Activated CD8-positive, alpha-beta memory T cell treated with anti-CD3 and anti-CD28 coated beads, Interleukin-2, amount 50 U/mL, for 1 hour (primary cell): Measurements from ENCODE around the gene ATCAY.
"Not testable (repeated sequence)": the region's sequence is repeated elsewhere in the genome, so short reads cannot be mapped to it uniquely, and the experiment has no call there.

Experiments used
- DNase-seq: peaks from one replicate; pipeline ENCODE4 v3.0.0-alpha.2; 2020; ENCODE audit errors: extremely low read depth

The ATCAY gene

GRCh38 chr19:3902317-3902973 lies 22.0 kb downstream of the ATCAY start:
- no peak for DNase-seq

GRCh38 chr19:3904233-3904632 lies 23.7 kb downstream of the ATCAY start:
- no peak for DNase-seq

- no peak for DNase-seq
Measured at GRCh38 chr19:3907626-3908265, 27.3 kb downstream of the ATCAY start.

GRCh38 chr19:3908266-3909054 lies 28.0 kb downstream of the ATCAY start:
- no peak for DNase-seq

GRCh38 chr19:3910105-3910504 lies 29.6 kb downstream of the ATCAY start:
- DNase-seq = no peak

GRCh38 chr19:3914199-3914598 lies 33.7 kb downstream of the ATCAY start:
- DNase-seq = no peak

GRCh38 chr19:3916033-3916432 lies 35.5 kb downstream of the ATCAY start:
- DNase-seq = no peak

GRCh38 chr19:3919793-3920192 lies 39.3 kb downstream of the ATCAY start:
- no peak for DNase-seq

GRCh38 chr19:3923096-3923758 lies 42.7 kb downstream of the ATCAY start:
- DNase-seq = no peak

- no peak for DNase-seq
Measured at GRCh38 chr19:3923912-3924311, 43.4 kb downstream of the ATCAY start.

GRCh38 chr19:3931041-3931440 lies 50.6 kb downstream of the ATCAY start:
- DNase-seq = no peak

GRCh38 chr19:3932931-3933810 lies 52.7 kb downstream of the ATCAY start, which contains the start of gene NMRK2:
TSS of gene NMRK2 (plus strand) at chr19:3933069. CDS start at chr19:3933672, 603 bp downstream.
- DNase-seq = no peak

GRCh38 chr19:3936506-3937442 lies 56.3 kb downstream of the ATCAY start:
- DNase-seq = no peak

- not testable (repeated sequence) for DNase-seq
Measured at GRCh38 chr19:3938300-3938950, 57.9 kb downstream of the ATCAY start.

- DNase-seq = no peak
Measured at GRCh38 chr19:3942790-3943409, 62.4 kb downstream of the ATCAY start.

- DNase-seq = no peak
Measured at GRCh38 chr19:3944018-3944721, 63.7 kb downstream of the ATCAY start.

- DNase-seq = no peak
Measured at GRCh38 chr19:3945838-3946237, 65.4 kb downstream of the ATCAY start.

GRCh38 chr19:3947316-3947933 lies 66.9 kb downstream of the ATCAY start:
- DNase-seq = not testable (repeated sequence)
